COLO829 (cell line): ENCODE measurements around the gene SWSAP1.
A peak's percentile ranks its signal among the peaks of the same experiment; 100 is the strongest.

Experiments
- DNase-seq: peaks from one replicate; pipeline ENCODE4 v3.0.0; 2012; ENCODE audit warnings: low spot score

The SWSAP1 gene

GRCh38 chr19:11410682-11411081 is 36.2 kb downstream of the SWSAP1 start:
- no peak for DNase-seq

- DNase-seq, result no peak
These were observed 40.1 kb downstream of the SWSAP1 start for GRCh38 chr19:11414544-11414943.

- no peak for DNase-seq
These were observed 42.0 kb downstream of the SWSAP1 start for GRCh38 chr19:11416346-11417052.

GRCh38 chr19:11418094-11418548 is 43.7 kb downstream of the SWSAP1 start:
- DNase-seq, result no peak

- no peak for DNase-seq
These were observed 44.4 kb downstream of the SWSAP1 start, which contains the start of gene RGL3 for GRCh38 chr19:11418549-11419506. Gene RGL3, minus strand, starts transcription at chr19:11419314. Its CDS starts 36 bp downstream, at chr19:11419278.

- no peak for DNase-seq
These were observed 46.2 kb downstream of the SWSAP1 start for GRCh38 chr19:11420429-11421370.

GRCh38 chr19:11421371-11422098 is 47.1 kb downstream of the SWSAP1 start:
- peak; percentile 53 for DNase-seq

GRCh38 chr19:11422163-11423065 is 47.9 kb downstream of the SWSAP1 start:
- peak; percentile 79 for DNase-seq

- no peak for DNase-seq
These were observed 48.8 kb downstream of the SWSAP1 start for GRCh38 chr19:11423164-11423790.

GRCh38 chr19:11423791-11424181 is 49.3 kb downstream of the SWSAP1 start:
- no peak for DNase-seq
